ENCODE measurements around the gene TBXAS1. TPM values are rescaled to one million over a fixed set of nuclear protein-coding genes. Genes with fewer than 3 reads are reported as not detected.
A peak's percentile ranks its signal among the peaks of the same experiment; 100 is the strongest.
"Not testable (repeated sequence)": the region's sequence is repeated elsewhere in the genome, so short reads cannot be mapped to it uniquely, and the experiment has no call there.

Gene TBXAS1
- total RNA-seq, 1 donor from 2014 or later: 0.20 TPM

DNA sequence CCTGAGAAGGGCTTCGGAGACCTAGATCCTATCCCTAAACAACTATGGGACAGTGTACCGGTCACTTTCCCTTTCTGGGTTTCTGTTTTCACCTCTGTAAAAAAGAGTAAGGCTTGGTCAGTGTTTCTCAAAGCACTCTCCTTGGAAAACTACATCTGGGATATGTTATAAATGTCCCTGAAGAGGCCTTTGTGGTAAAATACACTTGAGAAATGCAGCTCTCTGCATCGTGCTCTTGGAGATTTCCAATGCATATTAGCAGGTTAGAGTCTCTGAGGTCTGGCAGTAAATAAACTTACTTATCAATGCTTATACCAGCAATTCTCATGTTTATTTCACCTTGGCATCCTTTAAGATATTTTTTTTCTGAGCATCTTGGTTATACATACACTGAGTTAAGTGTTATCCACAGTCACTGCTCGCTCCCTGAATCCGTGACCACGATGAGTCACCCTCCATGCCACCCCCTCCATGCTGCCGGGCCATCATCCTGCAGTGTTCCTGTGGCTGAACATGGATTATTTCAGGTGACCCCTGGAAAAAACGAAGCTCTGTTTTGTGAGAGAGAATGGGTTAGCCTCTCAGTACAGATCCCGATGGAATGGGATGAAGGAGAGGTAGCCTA lies 3.3 kb upstream of the TBXAS1 start:
- DNase-seq (ENCODE audit: low read depth in 2 of 2): peak in 1 of 2 donors; percentile 42

DNA sequence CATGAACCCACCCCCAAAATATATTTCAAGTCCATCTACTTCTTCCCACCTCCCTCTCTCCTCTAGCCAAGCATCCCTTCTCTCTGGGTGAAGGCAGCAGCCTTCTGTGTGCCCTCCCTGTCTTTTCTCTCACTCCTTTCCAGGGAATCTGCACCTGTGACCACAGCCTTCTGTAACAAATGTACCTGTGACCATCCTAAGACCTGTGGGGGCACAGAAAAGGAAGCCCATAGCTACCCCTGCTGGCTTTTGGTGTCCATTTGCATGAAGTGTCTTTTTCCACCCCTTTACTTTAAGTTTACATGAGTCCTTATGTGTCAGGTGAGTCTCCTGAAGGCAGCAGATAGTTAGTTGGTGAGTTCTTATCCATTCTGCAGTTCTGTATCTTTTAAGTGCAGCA lies 2.0 kb upstream of the TBXAS1 start:
- DNase-seq (ENCODE audit: low read depth in 2 of 2): no peak

DNA sequence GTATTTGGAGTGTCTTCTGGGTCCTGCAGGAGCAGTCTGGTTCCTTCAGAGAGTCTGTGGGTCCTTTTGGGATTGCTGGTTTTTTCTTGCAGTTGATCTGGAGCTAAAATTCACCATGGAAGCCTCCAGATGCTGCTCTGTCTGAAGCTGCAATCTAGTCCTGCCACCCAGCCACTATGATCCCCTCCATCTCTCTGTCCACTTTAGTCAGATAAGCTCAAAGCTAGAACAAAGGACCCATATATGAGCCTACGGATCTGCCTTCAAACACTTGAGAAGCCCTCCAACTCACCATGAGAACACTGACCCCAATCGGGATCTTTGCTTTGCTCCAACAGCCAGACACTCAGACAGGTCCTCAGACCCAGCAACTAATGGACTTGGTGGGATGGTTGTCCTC lies 618 bp upstream of the TBXAS1 start:
- DNase-seq (ENCODE audit: low read depth in 2 of 2): no peak

DNA sequence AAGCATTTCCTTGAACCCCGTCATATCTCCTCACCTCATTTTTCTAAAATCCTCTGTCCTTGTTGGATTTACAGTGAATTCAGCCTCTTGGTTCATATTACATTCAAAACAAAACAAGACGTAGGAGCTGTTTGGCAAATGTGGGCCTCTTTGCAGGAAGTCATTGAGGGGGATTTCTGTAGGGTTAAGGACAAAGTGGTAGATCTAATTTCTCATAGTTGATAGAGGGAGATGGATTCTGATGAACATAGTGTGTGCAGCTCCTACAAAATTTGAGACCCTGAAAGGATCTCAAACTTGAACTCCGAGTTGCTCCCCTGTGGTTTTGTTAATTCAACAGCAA lies 682 bp downstream of the TBXAS1 start:
- DNase-seq (ENCODE audit: low read depth in 2 of 2): no peak

DNA sequence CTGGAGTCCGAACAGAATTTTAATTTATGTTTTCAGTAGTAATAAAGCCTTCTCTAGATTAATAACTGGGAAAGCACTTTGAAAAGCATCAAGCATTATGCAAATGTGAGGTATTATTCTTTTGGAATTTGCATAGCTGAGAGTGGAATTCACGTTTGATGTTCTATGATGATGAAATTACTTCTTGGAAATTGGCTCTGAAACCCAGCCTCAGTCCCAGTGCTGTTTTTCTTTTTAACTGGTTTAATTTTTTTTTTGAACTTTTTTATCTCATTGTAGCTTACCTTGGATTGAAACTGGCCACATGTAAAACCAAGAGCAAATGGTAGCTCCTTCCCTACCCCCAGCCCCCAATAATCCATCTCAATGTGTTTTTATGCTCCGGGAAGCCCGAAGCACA lies 1.2 kb downstream of the TBXAS1 start:
- DNase-seq (ENCODE audit: low read depth in 2 of 2): no peak

DNA sequence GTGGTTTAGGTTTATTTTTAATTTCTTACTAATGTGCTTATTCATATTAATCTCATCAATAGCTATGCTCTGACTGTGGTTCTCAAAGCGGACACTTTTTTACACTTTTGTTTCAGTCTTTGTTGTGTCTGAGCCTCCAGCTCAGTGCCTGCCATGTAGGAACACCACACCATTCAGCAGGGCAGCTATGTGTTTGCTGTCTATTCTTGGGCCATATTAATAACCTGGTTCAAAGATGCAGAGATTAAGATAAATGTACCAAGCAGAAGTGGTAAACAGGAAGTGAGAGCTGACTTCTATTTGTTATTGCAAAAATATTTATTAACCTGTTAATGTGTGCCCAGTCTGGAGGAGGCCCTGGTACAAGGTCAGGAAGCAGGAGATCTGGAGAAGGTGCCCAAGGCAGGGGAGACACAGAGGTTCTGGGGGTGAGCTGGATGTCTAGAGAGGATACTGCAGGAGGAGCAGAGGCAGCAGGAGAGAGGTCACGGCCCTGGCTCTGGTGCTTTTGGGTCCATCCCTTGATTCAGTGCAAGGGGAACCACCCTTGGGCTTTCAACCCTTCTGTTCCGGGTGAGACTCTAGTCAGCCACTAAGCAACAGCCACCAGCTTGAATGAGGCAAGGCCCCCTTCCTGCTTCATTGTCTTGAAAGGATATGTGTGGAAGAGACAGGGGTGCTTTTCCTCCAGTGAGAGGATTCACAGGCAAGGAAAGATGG lies 1.9 kb downstream of the TBXAS1 start:
- no peak for DNase-seq (ENCODE audit: low read depth in 2 of 2)

DNA sequence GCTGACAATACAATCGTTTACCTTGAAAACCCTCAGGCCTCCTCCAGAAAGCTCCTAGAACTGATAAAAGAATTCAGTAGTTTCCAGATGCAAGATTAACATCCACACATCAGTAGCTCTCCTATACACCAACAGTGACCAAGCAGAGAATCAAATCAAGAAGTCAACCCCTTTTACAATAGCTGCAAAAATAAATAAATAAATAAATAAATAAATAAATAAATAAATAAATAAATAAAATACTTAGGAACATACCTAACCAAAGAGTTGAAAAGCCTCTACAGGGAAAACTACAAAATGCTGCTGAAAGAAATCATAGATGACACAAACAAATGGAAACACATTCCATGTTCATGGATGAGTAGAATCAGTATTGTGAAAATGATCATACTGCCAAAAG lies 6.8 kb downstream of the TBXAS1 start:
- DNase-seq (ENCODE audit: low read depth in 2 of 2): not testable (repeated sequence)

DNA sequence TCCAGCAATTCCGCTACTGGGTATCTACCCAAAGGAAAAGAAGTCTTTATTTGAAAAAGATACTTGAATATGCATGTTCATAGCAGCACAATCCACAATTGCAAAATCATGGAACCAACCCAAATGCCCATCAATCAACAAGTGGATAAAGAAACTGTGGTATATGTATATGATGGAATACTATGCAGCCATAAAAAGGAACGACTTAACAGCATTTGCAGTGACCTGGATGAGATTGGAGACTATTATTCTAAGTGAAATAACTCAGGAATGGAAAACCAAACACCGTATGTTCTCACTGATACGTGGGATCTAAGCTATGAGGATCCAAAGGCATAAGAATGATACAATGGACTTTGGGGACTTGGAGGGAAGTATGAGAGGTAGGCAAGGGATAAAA lies 8.2 kb downstream of the TBXAS1 start:
- not testable (repeated sequence) for DNase-seq (ENCODE audit: low read depth in 2 of 2)

DNA sequence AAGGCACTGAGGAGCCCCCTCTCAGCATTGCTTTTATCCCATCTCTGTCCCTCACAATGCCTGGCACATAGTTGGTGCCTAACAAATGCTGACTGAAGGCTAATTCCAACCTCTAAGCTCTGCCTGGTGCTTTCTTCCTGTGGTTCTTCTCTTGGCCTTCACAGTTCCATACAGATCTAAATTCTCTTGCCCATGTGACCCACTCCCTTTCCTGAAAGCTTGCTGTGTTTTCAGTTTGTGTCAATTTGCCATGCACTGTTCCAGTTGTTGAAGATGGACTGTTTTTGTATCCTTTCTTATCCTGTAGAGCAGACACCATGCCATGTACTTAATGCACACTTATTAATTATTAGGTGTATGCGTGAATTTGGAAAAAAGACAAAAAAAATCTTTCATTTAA lies 9.2 kb downstream of the TBXAS1 start:
- no peak for DNase-seq (ENCODE audit: low read depth in 2 of 2)

DNA sequence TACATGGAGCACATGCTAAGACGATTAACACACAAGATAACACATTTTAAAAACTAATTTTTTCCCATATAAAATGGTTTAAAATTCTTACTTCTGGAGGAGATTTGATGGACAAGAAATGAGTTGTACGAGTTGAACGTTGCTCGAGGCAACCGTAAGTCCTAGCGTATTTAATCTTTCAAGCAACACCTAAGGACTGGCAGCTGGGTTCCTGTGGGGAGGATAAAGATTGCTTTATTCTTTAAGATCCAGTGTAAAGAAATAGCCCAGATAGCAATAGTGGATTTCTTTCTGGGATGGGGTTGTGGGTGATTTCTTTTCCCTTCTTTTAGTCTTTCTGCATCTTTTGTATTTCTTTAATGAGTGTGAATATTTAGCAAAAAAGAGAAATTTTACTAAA lies 9.8 kb downstream of the TBXAS1 start:
- DNase-seq (ENCODE audit: low read depth in 2 of 2): no peak

DNA sequence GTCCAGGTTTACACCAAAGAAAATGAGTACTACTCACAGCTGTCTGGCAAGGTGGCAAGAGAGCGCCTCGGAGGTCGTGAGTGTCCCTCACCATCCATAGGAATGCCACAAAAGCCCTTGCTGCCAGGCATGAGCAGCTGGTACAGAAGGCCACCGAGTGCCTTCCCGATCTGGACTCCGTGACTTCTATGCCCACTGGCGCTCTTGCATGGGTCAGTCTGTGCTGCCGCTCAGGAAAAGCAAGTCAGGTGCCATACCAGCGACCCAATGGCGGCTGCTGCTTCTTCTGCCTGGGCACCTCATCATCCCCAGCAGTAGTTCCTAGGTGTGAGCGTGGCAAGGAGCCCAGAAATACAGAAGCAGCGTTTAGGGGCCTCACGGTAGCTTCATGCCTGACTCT lies 11.7 kb downstream of the TBXAS1 start:
- DNase-seq (ENCODE audit: low read depth in 2 of 2): no peak

DNA sequence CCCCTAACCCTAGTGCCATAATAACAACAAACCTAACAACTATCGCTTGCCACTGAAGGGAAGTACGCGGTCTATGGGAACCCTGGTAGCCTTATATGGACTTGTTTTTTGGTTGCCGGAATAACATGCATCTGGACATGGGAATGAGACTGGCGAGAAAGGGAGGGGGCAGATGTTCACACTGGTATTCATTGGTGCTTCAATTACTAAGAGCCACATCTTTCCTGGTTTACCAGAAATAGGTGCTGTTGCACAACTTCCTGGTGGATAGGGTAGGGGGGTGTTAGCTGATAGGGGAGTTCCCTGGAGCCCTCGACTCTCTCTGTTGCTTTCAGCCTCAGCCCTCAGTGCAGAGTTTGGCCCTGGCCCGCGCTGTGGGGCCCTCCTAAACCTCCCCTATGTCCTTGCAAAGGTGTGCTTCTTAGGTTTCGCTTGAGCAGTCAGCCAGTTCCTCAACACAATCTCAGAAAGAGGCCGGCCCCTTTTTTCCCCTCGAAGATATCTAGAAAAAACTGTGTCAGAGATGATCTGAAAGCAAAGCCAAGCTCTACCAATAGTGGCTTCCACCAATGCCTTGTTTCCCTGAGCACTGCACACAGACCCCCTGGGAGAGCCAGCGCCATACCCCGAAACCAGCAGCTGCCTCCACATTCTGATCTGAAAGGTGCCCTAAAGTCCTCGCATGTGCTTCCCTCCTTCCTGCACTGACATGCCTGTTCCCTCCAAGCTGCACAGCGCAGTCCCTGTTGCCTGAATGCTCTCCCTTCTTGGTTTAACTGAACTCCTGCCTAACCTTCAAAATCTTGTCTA lies 13.5 kb downstream of the TBXAS1 start:
- DNase-seq (ENCODE audit: low read depth in 2 of 2): peak; percentile 81 to 96

DNA sequence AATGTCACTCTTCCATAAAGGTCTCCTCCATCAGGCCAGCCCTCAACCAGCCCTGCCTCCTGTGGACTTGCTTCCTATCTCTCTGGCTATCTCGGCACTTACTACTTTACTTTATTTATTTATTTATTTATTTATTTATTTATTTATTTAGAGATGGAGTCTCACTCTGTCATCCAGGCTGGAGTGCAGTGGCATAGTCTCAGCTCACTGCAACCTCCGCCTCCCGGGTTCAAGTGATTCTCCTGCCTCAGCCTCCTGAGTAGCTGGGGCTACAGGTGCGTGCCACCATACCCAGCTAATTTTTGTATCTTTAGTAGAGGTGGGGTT lies 14.1 kb downstream of the TBXAS1 start:
- DNase-seq (ENCODE audit: low read depth in 2 of 2): not testable (repeated sequence)

DNA sequence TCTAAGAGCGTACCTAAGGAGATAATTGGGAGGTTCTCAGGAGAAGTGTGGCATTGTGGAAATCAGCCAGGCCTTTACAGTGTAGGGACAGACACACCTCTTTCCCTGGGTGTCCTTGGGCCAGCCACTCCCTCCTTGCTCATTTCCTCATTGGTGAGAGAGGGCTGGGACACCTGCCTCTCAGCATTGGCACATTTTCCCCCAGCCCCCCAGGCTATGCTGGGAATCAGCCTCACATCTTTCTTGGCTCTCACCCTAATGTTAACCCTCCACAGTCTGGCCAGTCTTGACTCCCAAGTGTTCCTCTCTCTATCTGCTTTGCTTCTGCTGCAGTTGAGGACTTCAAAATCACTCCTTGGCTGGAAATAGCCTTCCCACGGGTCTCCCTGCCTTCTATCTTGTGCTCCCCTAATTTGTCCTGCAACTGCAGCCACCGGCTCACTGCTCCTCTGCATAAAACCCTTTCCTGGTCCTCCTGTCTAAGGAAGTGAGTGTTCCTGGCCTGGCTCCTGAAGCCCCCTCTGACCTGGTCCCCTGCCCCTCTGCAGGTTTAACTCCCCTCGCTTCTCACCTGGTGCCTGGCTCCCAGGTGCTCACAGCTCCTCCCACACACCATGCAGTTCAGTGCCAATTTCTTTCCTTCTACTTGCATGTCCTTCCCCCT lies 15.8 kb downstream of the TBXAS1 start:
- no peak for DNase-seq (ENCODE audit: low read depth in 2 of 2)

DNA sequence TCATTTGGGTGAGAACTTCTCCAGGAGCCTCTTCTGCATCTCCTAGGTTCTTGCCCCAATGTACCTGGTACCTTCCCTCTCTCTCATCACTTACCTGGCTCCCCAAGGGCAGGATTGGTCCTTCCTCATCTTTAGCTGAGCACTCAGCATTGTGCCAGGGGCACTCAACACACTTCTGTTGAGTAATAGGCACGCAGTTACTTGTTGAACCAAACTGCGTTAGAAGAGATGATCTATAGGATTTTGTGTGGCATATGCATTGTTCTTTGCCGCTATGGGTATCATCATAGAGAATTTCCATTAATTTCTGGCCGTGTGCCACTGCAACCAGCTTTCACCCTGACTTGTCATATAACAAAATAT lies 16.4 kb downstream of the TBXAS1 start:
- DNase-seq (ENCODE audit: low read depth in 2 of 2): no peak

DNA sequence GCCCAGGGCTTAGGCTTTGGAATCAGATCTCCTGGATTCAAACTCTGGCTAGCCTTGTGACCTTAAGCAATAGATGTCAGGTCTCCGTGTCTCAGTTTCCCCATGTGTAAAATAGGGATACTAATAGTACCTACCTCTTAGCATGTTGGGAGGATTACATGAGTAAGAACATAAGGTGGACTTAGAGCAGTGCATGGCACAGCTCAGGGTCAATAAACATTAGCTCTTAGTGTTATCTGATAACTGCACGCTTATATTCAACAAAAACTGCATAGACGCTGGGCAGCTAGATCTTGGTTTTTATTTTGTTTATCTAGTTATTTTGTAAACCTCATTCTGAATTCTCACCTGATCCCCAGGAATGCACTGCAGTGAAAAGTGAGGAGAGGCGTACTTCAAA lies 17.2 kb downstream of the TBXAS1 start:
- DNase-seq (ENCODE audit: low read depth in 2 of 2): no peak

DNA sequence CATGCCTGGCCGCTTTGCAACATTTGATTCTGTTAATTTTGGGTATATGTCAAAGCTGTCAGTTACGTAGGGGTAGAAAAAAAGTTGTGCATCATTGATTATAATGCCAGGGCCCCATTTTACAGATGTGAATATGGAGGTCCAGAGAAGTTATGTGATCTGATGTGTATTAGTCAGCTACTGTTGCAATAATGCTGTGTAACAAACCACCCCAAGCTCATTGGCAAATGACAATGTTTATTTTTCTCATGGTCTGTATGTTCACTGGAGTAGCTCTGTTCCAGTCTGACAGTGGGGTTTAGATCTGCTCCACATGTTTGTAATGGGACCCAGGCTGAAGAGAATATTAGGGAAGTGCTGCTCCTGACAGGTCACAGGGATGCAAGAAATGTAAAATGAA lies 19.2 kb downstream of the TBXAS1 start:
- DNase-seq (ENCODE audit: low read depth in 2 of 2): no peak

DNA sequence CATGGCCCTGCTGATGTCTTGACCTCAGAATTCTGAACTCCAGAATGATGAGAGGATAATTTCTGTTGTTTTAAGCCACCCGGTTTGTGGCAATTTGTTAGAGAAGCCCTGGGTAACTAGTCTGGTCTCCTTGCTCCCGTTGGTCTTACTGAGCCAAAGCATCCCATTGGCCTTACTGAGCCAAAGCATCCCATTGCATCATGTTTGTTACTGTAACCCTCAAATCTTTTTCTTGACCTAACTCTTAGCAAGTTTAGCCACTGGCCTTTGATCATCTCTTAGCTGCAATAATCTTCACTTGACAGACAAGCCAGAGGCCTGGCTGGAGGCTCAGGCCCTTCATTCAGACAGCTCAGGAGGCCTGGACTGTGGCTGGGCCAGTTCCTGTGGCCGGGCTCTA lies 21.8 kb downstream of the TBXAS1 start:
- no peak for DNase-seq (ENCODE audit: low read depth in 2 of 2)

DNA sequence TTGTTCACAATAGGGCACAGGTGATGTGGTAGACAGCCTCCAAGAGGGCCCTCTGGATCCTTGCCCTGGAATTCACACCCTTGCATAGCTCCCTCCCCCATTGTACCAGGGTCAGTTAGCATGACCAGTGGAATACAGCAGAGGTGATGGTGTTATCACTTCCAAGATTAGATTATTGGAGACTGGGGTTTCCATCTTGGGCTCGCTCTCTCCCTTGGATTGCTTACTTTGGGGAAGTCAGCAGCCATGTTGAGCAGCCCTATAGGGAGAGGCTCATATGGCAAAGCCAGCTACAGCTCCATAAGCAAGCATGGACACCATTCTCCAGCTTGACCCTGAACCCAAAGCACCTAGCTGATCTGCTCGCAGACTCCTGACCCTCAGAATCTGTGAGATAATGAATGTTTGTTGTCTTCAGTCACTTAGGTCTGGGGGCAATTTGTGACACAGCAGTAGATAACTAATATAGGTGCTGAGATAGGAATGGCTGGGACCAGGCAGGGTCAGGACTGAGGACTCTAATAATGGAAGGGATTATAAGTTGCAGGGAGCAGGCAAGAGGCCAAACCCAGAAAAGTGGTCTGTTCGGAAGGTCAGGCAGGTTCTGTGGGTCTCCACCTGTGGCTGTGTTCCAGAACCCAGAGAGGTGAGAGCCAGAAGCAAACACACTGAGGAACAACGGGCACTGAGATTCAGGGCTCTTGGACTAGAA lies 22.9 kb downstream of the TBXAS1 start:
- no peak for DNase-seq (ENCODE audit: low read depth in 2 of 2)

DNA sequence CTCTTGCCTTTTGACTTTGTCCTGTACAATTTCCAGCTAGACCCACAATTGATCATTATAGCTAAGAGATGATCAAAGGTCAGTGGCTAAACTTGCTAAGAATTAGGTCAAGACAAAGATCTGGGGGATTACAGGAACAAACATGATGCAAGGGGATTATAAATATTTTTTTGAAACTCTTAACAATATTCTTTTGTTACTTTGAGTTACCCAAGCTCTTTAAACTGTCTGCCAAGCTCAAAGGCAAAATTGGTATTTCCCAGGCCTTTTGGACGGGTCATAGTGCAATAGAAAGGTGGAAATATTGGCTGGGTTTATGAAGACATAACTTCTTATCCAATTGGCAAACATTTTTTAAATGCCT lies 23.4 kb downstream of the TBXAS1 start:
- DNase-seq (ENCODE audit: low read depth in 2 of 2): no peak

DNA sequence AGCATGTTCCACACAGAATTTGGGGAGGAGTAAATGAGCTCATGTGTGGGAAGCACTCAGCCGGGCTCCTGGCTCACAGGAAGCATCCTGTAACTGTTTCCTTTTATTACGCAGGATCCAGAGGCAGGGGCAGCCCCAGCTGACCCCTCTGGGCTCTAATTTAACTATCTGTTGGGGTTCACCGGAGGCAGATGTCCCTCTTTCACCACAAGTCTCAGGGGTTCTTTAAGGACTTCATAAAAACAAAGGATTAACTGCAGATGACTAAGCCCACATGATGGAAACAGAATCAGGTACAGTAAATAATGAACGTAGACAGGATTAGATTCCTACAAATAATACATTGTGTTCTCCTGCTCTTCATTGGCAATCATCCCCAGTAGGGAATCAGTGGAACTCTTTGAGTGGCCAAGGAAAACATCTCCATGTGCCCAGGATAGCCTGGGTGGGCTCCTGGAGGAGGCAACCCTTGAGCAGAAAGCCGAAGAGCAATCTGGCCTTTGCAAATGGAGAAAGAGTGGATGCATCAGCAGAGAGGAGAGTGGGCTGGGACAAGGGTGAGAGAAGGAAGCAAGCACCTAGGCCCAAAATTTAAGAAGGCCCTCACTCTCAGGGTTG lies 24.6 kb downstream of the TBXAS1 start:
- DNase-seq (ENCODE audit: low read depth in 2 of 2): peak; percentile 55 to 80

Data from lung microvascular endothelial cell (primary cell).